A673 (cell line): ENCODE measurements around the gene MX2. TPM values are rescaled to one million over a fixed set of nuclear protein-coding genes. Genes with fewer than 3 reads are reported as not detected.

Source experiments
- BruUV-seq: library from RNA; stranded (reverse); fragments of 400-500 nt; replicated peaks from 2 replicates; lab custom pipeline; 2021; lab: Mats Ljungman, UMichigan
- CTCF ChIA-PET: fragments of 300-600 bp; sonication (Branson Sonifier 250); formaldehyde crosslinking; loops from one replicate; lab custom pipeline; 2022; ENCODE audit warnings: antibody characterized with exemption; lab: Charles Lee
- POLR2A ChIA-PET: fragments of 300-600 bp; sonication (Branson Sonifier 250); formaldehyde crosslinking; loops from one replicate; lab custom pipeline; 2022; ENCODE audit warnings: antibody characterized with exemption; ENCODE audit not compliant: low non-redundant PET; lab: Charles Lee
- DNase-seq: peaks from one replicate; pipeline ENCODE4 v3.0.0-alpha.2; 2015; ENCODE audit warnings: low spot score
- H3K27ac ChIP-seq: fragments of 200-600 bp; sonication (generic); 2 replicates; pipeline ENCODE4 v1.5.1; 2016; ENCODE audit warnings: mixed run types, low read depth, mild to moderate bottlenecking, mixed read lengths, antibody characterized with exemption, low read length; ENCODE audit not compliant: poor library complexity, severe bottlenecking
- H3K27me3 ChIP-seq: fragments of 200-600 bp; sonication (generic); replicated peaks from 2 replicates; pipeline ENCODE4 v1.6.1; 2017; ENCODE audit warnings: mixed run types, low read depth, mild to moderate bottlenecking, mixed read lengths, antibody characterized with exemption, low read length; ENCODE audit not compliant: insufficient read depth, poor library complexity
- H3K36me3 ChIP-seq: fragments of 200-600 bp; sonication (generic); 2 replicates; pipeline ENCODE4 v1.6.1; 2016; ENCODE audit warnings: mixed run types, mild to moderate bottlenecking, mixed read lengths, antibody characterized with exemption, low read length; ENCODE audit not compliant: insufficient read depth, poor library complexity, severe bottlenecking
- H3K4me1 ChIP-seq: fragments of 200-600 bp; sonication (generic); 2 replicates; pipeline ENCODE4 v1.6.1; 2017; ENCODE audit warnings: mixed run types, mild to moderate bottlenecking, mixed read lengths, antibody characterized with exemption, low read length; ENCODE audit not compliant: insufficient read depth, poor library complexity, severe bottlenecking
- H3K4me3 ChIP-seq: fragments of 200-600 bp; sonication (generic); 2 replicates; pipeline ENCODE4 v1.5.1; 2016; ENCODE audit warnings: low read depth, mixed run types, mild to moderate bottlenecking, mixed read lengths, low read length; ENCODE audit not compliant: poor library complexity, severe bottlenecking
- H3K9me3 ChIP-seq: fragments of 200-600 bp; sonication (generic); 2 replicates; pipeline ENCODE4 v1.6.1; 2016; ENCODE audit warnings: mixed run types, low read depth, mild to moderate bottlenecking, mixed read lengths, antibody characterized with exemption, low read length; ENCODE audit not compliant: poor library complexity, severe bottlenecking
- EZH2 ChIP-seq: fragments of 200-600 bp; sonication (generic); IDR thresholded peaks from 2 replicates; pipeline ENCODE4 v1.6.1; 2017; ENCODE audit warnings: borderline replicate concordance, low read depth, mild to moderate bottlenecking, mixed read lengths, antibody characterized with exemption, low read length; ENCODE audit not compliant: poor library complexity, severe bottlenecking
- intact Hi-C: fragments of 100-400 bp; cut with micrococcal nuclease; formaldehyde crosslinking; loops from one replicate; pipeline ENCODE4 v1.10.0; 2022; ENCODE audit not compliant: unreplicated experiment
- total RNA-seq: library from RNA; stranded (reverse); gene quantifications from 2 replicates; pipeline ENCODE4 v1.2.3, GENCODE V29; 2021
- TF ChIP-seq, protein P1 (sequence below): fragments of 300-800, 200-600 bp; sonication (generic); conservative IDR thresholded peaks from 2 replicates; pipeline ENCODE4 v1.5.1; 2017; ENCODE audit warnings: low read depth, mild to moderate bottlenecking, antibody characterized with exemption, low read length, moderate library complexity, mixed read lengths

Gene MX2
- total RNA-seq, 1 experiment from 2014 or later, result not detected

DNA sequence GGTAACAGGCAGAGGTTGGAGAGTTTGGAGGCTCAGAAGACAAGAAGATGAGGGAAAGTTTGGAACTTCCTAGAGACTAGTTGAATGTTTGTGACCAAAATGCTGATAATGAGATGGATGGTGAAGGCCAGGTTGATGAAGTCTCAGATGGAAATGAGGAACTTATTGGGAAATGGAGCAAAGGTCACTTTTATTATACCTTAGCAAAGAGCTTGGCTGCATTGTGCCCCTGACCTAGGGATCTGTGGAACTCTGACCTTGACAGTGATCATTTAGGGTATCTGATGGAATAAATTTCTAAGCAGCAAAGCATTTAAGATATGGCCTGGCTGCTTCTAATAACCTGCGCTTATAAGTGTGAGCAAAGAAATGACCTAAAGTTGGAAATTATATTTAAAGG is 28.1 kb upstream of the MX2 start:
- H3K36me3 ChIP-seq, result no peaks in the 10 kb centered on the region
- POLR2A ChIA-PET, result no interaction called here
- CTCF ChIA-PET, result no interaction called here
- no peak overlapping the region for H3K4me3 ChIP-seq
- H3K27me3 ChIP-seq, result no peaks in the 10 kb centered on the region
- no peaks in the 10 kb centered on the region for H3K9me3 ChIP-seq
- intact Hi-C loops, result no loop called here
- TF ChIP-seq EZH2, result no peak
- TF ChIP-seq, protein P1, sequence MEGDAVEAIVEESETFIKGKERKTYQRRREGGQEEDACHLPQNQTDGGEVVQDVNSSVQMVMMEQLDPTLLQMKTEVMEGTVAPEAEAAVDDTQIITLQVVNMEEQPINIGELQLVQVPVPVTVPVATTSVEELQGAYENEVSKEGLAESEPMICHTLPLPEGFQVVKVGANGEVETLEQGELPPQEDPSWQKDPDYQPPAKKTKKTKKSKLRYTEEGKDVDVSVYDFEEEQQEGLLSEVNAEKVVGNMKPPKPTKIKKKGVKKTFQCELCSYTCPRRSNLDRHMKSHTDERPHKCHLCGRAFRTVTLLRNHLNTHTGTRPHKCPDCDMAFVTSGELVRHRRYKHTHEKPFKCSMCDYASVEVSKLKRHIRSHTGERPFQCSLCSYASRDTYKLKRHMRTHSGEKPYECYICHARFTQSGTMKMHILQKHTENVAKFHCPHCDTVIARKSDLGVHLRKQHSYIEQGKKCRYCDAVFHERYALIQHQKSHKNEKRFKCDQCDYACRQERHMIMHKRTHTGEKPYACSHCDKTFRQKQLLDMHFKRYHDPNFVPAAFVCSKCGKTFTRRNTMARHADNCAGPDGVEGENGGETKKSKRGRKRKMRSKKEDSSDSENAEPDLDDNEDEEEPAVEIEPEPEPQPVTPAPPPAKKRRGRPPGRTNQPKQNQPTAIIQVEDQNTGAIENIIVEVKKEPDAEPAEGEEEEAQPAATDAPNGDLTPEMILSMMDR, result no peak
- DNase-seq, result no peak
- H3K4me1 ChIP-seq, result no peaks in the 10 kb centered on the region
- H3K27ac ChIP-seq, result no peak overlapping the region
- BruUV-seq, result no TSS peak

- Histone ChIP-seq H3K27me3 (no peaks in the 10 kb centered on the region), H3K4me3 (no peak overlapping the region), H3K9me3 (no peaks in the 10 kb centered on the region), H3K27ac (no peak overlapping the region), H3K36me3 (no peaks in the 10 kb centered on the region), H3K4me1 (no peaks in the 10 kb centered on the region)
- TF ChIP-seq EZH2, result no peak
- TF ChIP-seq, protein P1, result no peak
- BruUV-seq, result no TSS peak
- no peak for DNase-seq
- ChIA-PET CTCF (no interaction called here), POLR2A (interaction anchor here (0.6 kb wide), 1 partner anchor 1160 kb away, joined by 3 read pairs; no protein-coding TSS in a partner anchor)
- intact Hi-C loops, result no loop called here
Measured at GRCh38 chr21:41337515-41337914, 24.3 kb upstream of the MX2 start.

GRCh38 chr21:41338455-41338854 is 23.4 kb upstream of the MX2 start:
- H3K27ac ChIP-seq, result no peak overlapping the region
- intact Hi-C loops, result no loop called here
- H3K4me1 ChIP-seq, result no peaks in the 10 kb centered on the region
- no peaks in the 10 kb centered on the region for H3K36me3 ChIP-seq
- no TSS peak for BruUV-seq
- ChIA-PET CTCF (no interaction called here), POLR2A (no interaction called here)
- no peaks in the 10 kb centered on the region for H3K27me3 ChIP-seq
- no peak for DNase-seq
- H3K4me3 ChIP-seq, result no peak overlapping the region
- H3K9me3 ChIP-seq, result no peaks in the 10 kb centered on the region
- TF ChIP-seq EZH2, result no peak
- TF ChIP-seq, protein P1, result no peak
